ENCODE results near the gene PLXNA2.

PLXNA2 gene

DNA sequence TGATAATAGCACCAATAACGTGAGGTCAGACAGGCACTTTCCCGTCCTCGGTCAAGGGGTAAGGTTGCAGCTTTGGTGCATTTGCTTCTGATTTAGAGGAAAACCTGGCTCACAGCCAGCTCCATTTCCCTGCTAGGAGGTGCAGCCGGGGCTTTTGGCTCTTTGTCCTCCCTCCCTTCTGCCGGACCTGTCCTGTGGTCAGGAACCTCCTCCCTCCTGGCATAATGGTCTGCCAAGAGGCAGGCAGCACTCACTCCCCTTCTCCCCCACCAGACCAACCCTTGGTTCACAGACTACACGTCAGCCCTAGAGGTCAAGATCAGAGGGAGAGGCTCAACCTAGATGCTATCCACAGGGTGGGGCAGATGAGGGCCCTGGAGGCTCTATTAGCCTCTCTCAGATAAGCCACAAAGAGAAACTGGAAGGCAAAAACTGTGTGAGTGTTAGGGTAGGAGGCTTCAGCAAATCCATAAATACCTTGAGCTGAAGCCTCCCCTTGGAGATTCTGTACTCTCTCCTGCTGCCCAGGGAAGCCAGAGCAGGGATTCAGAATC lies 64.8 kb downstream of the PLXNA2 start:
- Mint-ChIP-seq H3K36me3 (ENCODE audit: insufficient read depth) (no peaks in the 10 kb centered on the region), H3K27me3 (peaks cover 29 to 64% of the 10 kb centered on the region in 2 donors), H3K27ac (no peak overlapping the region), H3K4me3 (no peak overlapping the region), H3K4me1 (ENCODE audit: low read depth in 2 of 2) (no peaks in the 10 kb centered on the region), H3K9me3 (no peaks in the 10 kb centered on the region)
- DNase-seq = no peak
- no peak for ATAC-seq (replicated peaks)

DNA sequence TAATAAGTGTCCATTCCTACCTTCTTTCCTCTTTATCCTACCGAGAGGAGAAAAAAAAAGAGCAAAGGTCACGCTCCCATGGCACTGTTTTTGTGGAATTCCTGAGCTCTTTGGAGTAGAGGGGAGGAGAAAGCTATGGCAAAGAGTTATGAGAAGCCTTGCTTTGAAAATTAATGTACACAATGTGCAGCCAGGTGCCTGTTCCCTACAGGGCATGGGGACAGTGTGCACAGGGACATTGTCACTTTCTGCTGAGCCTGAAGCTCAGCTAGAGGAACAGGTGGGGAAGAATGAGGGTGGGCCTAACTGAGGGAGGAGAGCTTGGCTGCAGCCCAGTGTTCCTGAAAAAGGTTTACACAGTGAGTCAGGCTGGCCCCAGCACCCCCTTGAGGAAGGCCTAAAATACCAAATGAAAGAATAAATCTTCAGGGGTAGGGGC lies 66.1 kb downstream of the PLXNA2 start:
- H3K27ac Mint-ChIP-seq = no peak overlapping the region

DNA sequence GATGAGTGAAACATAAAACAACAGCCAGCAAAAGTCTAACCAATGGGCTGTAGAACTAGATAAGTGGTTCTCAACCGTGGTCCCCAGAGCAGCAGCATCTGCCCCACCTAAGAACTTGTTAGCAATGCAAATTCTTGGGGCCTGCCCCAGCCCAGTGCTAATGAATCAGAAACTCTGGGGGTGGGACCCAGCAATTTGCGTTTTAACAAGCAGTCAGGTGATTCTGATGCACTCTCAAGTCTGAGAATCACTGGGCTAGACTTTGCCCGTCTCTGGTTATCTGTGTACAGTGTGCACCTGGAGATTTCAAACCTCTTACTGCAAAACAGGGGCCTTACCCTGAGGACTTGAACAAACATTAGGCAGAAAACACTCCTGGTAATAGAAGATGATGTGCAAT lies 66.5 kb downstream of the PLXNA2 start:
- Mint-ChIP-seq H3K27ac (no peak overlapping the region), H3K27me3 (peaks cover 25 to 62% of the 10 kb centered on the region in 2 donors), H3K9me3 (no peaks in the 10 kb centered on the region), H3K36me3 (ENCODE audit: insufficient read depth) (no peaks in the 10 kb centered on the region), H3K4me1 (ENCODE audit: low read depth in 2 of 2) (no peaks in the 10 kb centered on the region), H3K4me3 (no peak overlapping the region)
- DNase-seq (no peak), ATAC-seq (replicated peaks) (no peak)

More for the DNA sequence above, 66.1 kb downstream of the PLXNA2 start:
- H3K9me3 Mint-ChIP-seq = no peaks in the 10 kb centered on the region
- peaks cover 29 to 65% of the 10 kb centered on the region in 2 donors for H3K27me3 Mint-ChIP-seq
- no peaks in the 10 kb centered on the region for H3K36me3 Mint-ChIP-seq (ENCODE audit: insufficient read depth)
- DNase-seq = no peak
- ATAC-seq (replicated peaks) = no peak
- no peak overlapping the region for H3K4me3 Mint-ChIP-seq
- H3K4me1 Mint-ChIP-seq (ENCODE audit: low read depth in 2 of 2) = no peaks in the 10 kb centered on the region

- ATAC-seq (replicated peaks) (no peak), DNase-seq (no peak)
- H3K9me3 Mint-ChIP-seq = no peaks in the 10 kb centered on the region
- no peak overlapping the region for H3K27ac Mint-ChIP-seq
- peaks cover 15 to 60% of the 10 kb centered on the region in 2 donors for H3K27me3 Mint-ChIP-seq
- no peaks in the 10 kb centered on the region for H3K4me1 Mint-ChIP-seq (ENCODE audit: low read depth in 2 of 2)
- no peak overlapping the region for H3K4me3 Mint-ChIP-seq
- no peaks in the 10 kb centered on the region for H3K36me3 Mint-ChIP-seq (ENCODE audit: insufficient read depth)
Observed at GRCh38 chr1:208176649-208177048, 67.5 kb downstream of the PLXNA2 start.

DNA sequence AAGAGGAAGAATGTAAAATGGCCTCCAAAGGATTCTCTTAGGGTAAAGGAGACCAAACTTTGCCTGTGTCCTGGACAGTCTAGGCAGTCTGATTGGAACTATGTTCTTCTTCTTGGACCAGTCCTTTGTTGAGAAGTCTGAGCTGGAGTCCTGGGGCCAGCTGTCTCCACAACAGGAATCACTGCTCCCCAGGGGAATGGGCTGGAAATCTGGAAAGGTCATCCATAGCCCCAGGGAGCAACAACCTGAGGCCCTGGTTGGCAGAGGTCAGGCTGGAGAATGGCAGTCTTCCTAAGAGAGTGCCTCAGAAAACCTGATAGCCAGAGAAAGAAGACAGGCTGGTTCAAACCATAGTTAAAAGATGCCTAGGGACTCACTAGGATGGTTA lies 68.7 kb downstream of the PLXNA2 start:
- DNase-seq = no peak
- Mint-ChIP-seq H3K4me3 (no peak overlapping the region), H3K36me3 (ENCODE audit: insufficient read depth) (no peaks in the 10 kb centered on the region), H3K27ac (no peak overlapping the region), H3K4me1 (ENCODE audit: low read depth in 2 of 2) (no peaks in the 10 kb centered on the region), H3K9me3 (no peaks in the 10 kb centered on the region), H3K27me3 (peaks cover 4 to 52% of the 10 kb centered on the region in 2 donors)
- no peak for ATAC-seq (replicated peaks)

GRCh38 chr1:208174731-208175507 lies 69.3 kb downstream of the PLXNA2 start:
- no peak overlapping the region for H3K27ac Mint-ChIP-seq
- no peak overlapping the region for H3K4me3 Mint-ChIP-seq
- peaks cover 0 to 52% of the 10 kb centered on the region in 2 donors for H3K27me3 Mint-ChIP-seq
- no peaks in the 10 kb centered on the region for H3K9me3 Mint-ChIP-seq
- DNase-seq = no peak
- H3K4me1 Mint-ChIP-seq (ENCODE audit: low read depth in 2 of 2) = no peaks in the 10 kb centered on the region
- H3K36me3 Mint-ChIP-seq (ENCODE audit: insufficient read depth) = no peaks in the 10 kb centered on the region
- no peak for ATAC-seq (replicated peaks)

DNA sequence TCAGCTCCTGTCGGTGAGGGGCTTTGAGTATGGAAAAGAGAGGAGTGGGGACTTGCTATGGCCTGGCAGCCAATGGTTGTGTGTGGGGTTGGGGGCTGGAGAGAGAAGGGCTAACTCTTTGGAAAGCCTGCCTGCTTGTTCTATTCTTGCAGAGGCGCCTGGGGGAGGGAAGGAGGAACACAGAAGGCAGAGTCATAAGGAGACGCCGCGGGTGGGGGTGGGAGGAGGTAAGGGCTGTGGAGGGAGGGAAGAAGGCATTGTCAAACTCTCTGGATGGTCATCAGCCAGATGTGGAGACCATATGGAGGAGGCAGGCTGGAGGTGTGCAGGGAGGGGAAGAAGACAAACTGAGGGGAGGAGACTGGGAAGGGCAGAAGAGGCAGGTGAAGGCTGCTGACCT lies 70.0 kb downstream of the PLXNA2 start:
- no peak for DNase-seq
- Mint-ChIP-seq H3K27me3 (peaks cover 3 to 52% of the 10 kb centered on the region in 2 donors), H3K4me1 (ENCODE audit: low read depth in 2 of 2) (no peaks in the 10 kb centered on the region), H3K27ac (peak overlapping the region in 1 of 2 donors; percentile 8), H3K36me3 (ENCODE audit: insufficient read depth) (no peaks in the 10 kb centered on the region), H3K9me3 (no peaks in the 10 kb centered on the region), H3K4me3 (no peak overlapping the region)
- ATAC-seq (replicated peaks) = no peak

GRCh38 chr1:208173749-208174148 lies 70.4 kb downstream of the PLXNA2 start:
- Mint-ChIP-seq H3K27ac (peak overlapping the region in 1 of 2 donors; percentile 8), H3K27me3 (peaks cover 7 to 52% of the 10 kb centered on the region in 2 donors), H3K4me3 (no peak overlapping the region), H3K36me3 (ENCODE audit: insufficient read depth) (no peaks in the 10 kb centered on the region), H3K9me3 (no peaks in the 10 kb centered on the region), H3K4me1 (ENCODE audit: low read depth in 2 of 2) (no peaks in the 10 kb centered on the region)
- no peak for DNase-seq
- ATAC-seq (replicated peaks) = no peak

DNA sequence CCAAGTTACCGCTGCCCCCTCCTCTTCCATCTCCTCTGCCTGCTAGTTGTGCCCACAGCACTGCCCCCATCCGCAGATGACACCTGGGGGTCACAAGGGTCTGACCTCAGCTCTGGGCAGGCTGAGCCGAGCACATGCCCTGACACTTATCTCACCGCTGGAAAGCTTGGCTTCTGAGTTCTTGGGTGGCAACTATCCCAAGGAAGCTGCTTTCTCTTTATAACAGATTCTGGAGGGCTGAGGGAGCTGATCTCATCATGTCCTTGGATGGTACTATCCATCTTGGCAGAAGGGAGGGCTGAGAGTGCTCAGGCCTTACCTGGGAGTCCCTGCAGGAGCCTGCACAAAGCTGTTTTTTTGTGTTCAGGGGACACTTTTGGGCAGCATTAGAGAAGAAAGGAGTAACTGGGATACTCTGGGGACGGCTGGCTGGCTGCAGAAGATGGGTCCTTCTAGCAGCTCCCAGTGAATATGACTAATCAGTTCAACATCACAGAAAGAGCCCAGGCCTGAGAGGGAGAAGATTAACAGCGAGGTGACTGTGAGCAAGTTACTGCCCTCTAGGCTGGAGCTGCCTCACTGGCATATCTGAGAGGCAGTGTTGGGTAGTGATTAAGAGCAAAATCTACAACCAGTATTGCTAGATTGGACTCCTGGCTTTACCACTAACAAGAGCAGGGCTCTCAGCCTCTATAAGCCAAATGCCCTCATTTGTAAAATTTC lies 71.6 kb downstream of the PLXNA2 start:
- no peak for ATAC-seq (replicated peaks)
- H3K4me3 Mint-ChIP-seq = no peak overlapping the region
- H3K27me3 Mint-ChIP-seq = peaks cover 8 to 58% of the 10 kb centered on the region in 2 donors
- DNase-seq = no peak
- H3K36me3 Mint-ChIP-seq (ENCODE audit: insufficient read depth) = no peaks in the 10 kb centered on the region
- no peaks in the 10 kb centered on the region for H3K4me1 Mint-ChIP-seq (ENCODE audit: low read depth in 2 of 2)
- H3K27ac Mint-ChIP-seq = no peak overlapping the region
- H3K9me3 Mint-ChIP-seq = no peaks in the 10 kb centered on the region

DNA sequence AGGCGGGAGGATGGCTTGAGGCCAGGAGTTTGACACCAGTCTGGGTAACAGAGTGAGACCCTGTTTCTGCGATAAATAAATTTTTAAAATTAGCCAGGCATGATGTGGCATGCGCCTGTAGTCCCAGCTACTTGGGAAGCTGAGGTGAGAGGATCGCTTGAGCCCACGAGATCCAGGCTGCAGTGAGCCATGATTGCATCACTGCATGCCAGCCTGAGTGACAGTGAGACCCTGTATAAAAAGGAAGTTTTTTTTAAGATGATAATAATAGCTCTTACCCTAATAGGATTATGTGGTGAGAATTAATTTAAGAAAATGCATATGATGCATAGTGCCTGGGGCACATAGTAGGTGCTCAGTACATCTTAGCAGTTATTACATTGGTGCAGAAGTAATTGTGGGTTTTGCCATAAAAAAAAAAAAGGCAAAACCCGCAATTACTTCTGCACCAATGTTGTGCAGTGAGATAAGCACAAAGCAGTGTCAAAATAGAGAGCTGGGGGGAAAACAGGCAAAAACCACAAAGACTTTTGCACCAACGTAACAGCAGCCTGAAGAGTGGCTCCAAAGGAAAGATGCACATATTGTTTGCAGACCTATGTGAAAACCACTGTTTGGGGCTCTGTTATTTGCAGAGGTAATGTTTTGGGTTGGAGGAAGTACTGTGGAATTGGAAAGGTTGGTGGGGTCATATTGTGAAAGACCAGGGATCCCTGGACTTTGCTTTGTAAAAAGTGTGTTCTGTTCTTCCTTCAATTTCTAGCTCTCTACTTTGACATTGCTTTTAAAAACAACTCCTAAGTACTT lies 72.4 kb downstream of the PLXNA2 start:
- ATAC-seq (replicated peaks) = no peak
- H3K36me3 Mint-ChIP-seq (ENCODE audit: insufficient read depth) = no peaks in the 10 kb centered on the region
- no peaks in the 10 kb centered on the region for H3K4me1 Mint-ChIP-seq (ENCODE audit: low read depth in 2 of 2)
- no peaks in the 10 kb centered on the region for H3K9me3 Mint-ChIP-seq
- no peak overlapping the region for H3K27ac Mint-ChIP-seq
- no peak overlapping the region for H3K4me3 Mint-ChIP-seq
- DNase-seq = no peak
- peaks cover 8 to 66% of the 10 kb centered on the region in 2 donors for H3K27me3 Mint-ChIP-seq

DNA sequence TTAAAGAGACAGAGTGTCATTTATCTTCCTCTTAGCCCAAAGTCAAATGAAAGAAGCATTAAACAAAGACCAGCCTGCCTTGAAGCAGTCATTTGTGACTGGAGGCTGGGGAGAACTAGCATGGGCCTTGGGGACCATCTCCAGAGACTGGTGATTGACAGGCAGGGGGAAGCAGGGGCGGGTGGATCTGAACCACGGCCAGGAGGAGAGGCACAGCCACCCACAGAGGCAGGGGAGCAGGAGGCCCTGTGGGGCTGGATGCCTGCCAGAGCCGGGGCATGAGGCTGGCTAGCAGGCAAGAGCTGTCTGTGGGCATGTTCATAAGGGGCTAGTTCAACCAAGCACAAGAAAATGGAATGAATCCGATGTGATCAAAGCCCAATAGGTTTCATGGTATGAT lies 73.9 kb downstream of the PLXNA2 start:
- no peak overlapping the region for H3K27ac Mint-ChIP-seq
- ATAC-seq (replicated peaks) (no peak), DNase-seq (no peak)
- H3K36me3 Mint-ChIP-seq (ENCODE audit: insufficient read depth) = no peaks in the 10 kb centered on the region
- no peaks in the 10 kb centered on the region for H3K9me3 Mint-ChIP-seq
- no peaks in the 10 kb centered on the region for H3K4me1 Mint-ChIP-seq (ENCODE audit: low read depth in 2 of 2)
- peaks cover 21 to 80% of the 10 kb centered on the region in 2 donors for H3K27me3 Mint-ChIP-seq
- H3K4me3 Mint-ChIP-seq = no peak overlapping the region

- Mint-ChIP-seq H3K4me1 (ENCODE audit: low read depth in 2 of 2) (no peaks in the 10 kb centered on the region), H3K4me3 (no peak overlapping the region), H3K9me3 (no peaks in the 10 kb centered on the region), H3K36me3 (ENCODE audit: insufficient read depth) (no peaks in the 10 kb centered on the region), H3K27ac (no peak overlapping the region), H3K27me3 (peaks cover 24 to 80% of the 10 kb centered on the region in 2 donors)
- DNase-seq (no peak), ATAC-seq (replicated peaks) (no peak)
Observed at GRCh38 chr1:208169081-208169879, 74.9 kb downstream of the PLXNA2 start.
